ENCODE data around the gene MYPOP.

Gene MYPOP

DNA sequence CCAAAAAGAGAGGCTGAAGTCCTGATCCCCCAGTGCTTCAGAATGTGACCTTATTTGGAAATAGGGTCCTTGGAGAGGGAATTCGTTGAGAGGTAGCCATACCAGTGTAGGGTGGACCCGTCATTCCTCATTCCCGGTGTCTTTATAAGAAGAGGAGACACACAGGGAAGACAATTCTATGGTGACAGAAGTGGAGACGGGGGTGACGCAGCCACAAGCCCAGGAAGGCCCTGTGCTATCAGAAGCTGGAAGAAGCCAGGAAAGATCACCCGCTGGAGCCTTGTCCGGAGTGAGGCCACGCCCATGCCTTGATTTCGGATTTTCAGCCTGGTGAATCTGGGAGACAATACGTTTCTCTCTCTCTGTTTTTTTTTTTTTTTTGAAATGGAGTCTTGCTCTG lies 2.6 kb upstream of the MYPOP start:
- peaks cover 8% of the 10 kb centered on the region; the same call in 1 of the 2 replicates for H3K36me3 ChIP-seq (ENCODE audit: insufficient read depth, low read length)
- H3K27me3 ChIP-seq (ENCODE audit: insufficient read depth, low read length) = no peaks in the 10 kb centered on the region
- H3K79me2 ChIP-seq (ENCODE audit: insufficient read depth, low read length) = no peaks in the 10 kb centered on the region
- no peaks in the 10 kb centered on the region for H4K20me1 ChIP-seq (ENCODE audit: insufficient read depth, low read length)
- no peak overlapping the region for H3K27ac ChIP-seq (ENCODE audit: low read depth, low read length, poor library complexity, severe bottlenecking)
- H2AFZ ChIP-seq (ENCODE audit: low read length) = no peak overlapping the region
- TF ChIP-seq, protein P1, sequence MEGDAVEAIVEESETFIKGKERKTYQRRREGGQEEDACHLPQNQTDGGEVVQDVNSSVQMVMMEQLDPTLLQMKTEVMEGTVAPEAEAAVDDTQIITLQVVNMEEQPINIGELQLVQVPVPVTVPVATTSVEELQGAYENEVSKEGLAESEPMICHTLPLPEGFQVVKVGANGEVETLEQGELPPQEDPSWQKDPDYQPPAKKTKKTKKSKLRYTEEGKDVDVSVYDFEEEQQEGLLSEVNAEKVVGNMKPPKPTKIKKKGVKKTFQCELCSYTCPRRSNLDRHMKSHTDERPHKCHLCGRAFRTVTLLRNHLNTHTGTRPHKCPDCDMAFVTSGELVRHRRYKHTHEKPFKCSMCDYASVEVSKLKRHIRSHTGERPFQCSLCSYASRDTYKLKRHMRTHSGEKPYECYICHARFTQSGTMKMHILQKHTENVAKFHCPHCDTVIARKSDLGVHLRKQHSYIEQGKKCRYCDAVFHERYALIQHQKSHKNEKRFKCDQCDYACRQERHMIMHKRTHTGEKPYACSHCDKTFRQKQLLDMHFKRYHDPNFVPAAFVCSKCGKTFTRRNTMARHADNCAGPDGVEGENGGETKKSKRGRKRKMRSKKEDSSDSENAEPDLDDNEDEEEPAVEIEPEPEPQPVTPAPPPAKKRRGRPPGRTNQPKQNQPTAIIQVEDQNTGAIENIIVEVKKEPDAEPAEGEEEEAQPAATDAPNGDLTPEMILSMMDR (IDR thresholded peaks at IDR 0.05; ENCODE audit: low read length) = no peak
- no peak for TF ChIP-seq EZH2 (IDR thresholded peaks at IDR 0.05; ENCODE audit: borderline replicate concordance, low read length)
- no peak overlapping the region for H3K9ac ChIP-seq (ENCODE audit: low read length)
- no peak overlapping the region for H3K4me3 ChIP-seq (ENCODE audit: low read depth, low read length, poor library complexity, severe bottlenecking)
- H3K9me2 ChIP-seq (ENCODE audit: low read depth, low read length) = no peaks in the 10 kb centered on the region
- peaks cover 17% of the 10 kb centered on the region for H3K4me1 ChIP-seq (ENCODE audit: insufficient read depth, low read length, severe bottlenecking)
- no peaks in the 10 kb centered on the region for H3F3A ChIP-seq (ENCODE audit: insufficient read depth, low read length)
- H3K9me3 ChIP-seq (ENCODE audit: low read length) = no peaks in the 10 kb centered on the region
- no peak overlapping the region for H3K4me2 ChIP-seq (ENCODE audit: low read length)

DNA sequence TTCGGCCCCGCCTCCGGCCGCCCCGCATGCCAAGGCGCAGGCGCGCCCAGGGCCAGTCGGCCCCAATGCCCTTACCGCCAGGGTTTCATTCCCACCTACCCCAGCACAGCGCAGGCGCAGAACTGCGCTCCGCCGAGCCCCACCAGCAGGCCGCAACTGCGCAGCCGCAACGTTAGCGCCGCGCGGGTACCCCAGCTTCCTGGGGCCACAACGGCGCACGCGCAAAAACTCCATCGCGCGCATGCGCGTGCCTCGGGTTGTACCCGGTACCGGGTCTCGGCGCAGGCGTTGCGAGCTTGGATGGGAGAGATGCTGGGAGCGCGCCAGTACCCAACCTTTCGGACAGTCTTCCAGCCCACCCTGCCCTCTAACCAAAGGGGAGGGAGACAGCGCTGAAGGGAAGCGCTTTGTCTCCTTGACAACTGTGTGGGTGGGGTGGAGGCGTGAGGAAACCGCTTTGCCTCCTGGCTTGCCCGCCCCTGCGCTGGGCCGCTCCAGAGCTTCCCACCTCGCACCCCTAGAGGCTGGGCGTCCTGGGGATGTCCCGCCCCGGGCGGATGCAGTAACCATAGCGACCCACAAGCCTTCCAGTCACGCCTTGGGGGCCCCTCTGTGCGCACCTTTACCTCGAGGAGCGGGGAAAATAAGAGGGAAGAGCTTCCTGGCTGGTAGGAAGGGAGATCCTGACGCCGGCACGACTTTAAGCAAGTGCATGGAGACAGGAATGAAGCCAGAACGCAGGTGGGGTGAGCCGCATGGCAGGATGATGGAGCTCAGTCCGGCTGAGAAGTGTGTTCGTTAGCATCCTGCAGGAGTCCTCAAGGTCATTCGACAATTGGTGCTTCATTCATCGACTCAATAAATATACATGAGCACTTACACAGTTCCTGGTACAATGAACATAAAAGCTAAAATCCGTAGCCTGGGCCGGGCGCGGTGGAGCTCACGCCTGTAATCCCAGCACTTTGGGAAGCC lies 525 bp upstream of the MYPOP start:
- Histone ChIP-seq H3K9me2 (ENCODE audit: low read depth, low read length) (no peaks in the 10 kb centered on the region), H4K20me1 (ENCODE audit: insufficient read depth, low read length) (no peaks in the 10 kb centered on the region), H3K4me1 (ENCODE audit: insufficient read depth, low read length, severe bottlenecking) (peaks cover 17% of the 10 kb centered on the region), H3K9me3 (ENCODE audit: low read length) (no peaks in the 10 kb centered on the region), H3K79me2 (ENCODE audit: insufficient read depth, low read length) (no peaks in the 10 kb centered on the region), H3K9ac (ENCODE audit: low read length) (peak overlapping the region; percentile 91), H3K4me2 (ENCODE audit: low read length) (peak overlapping the region; percentile 85), H3K27me3 (ENCODE audit: insufficient read depth, low read length) (no peaks in the 10 kb centered on the region), H2AFZ (ENCODE audit: low read length) (no peak overlapping the region), H3K4me3 (ENCODE audit: low read depth, low read length, poor library complexity, severe bottlenecking) (peak overlapping the region; percentile 96), H3F3A (ENCODE audit: insufficient read depth, low read length) (no peaks in the 10 kb centered on the region), H3K27ac (ENCODE audit: low read depth, low read length, poor library complexity, severe bottlenecking) (peak overlapping the region; percentile 31), H3K36me3 (ENCODE audit: insufficient read depth, low read length) (peaks cover 23% of the 10 kb centered on the region; the same call in 1 of the 2 replicates)
- TF ChIP-seq, protein P1 (IDR thresholded peaks at IDR 0.05; ENCODE audit: low read length) = no peak
- no peak for TF ChIP-seq EZH2 (IDR thresholded peaks at IDR 0.05; ENCODE audit: borderline replicate concordance, low read length)

DNA sequence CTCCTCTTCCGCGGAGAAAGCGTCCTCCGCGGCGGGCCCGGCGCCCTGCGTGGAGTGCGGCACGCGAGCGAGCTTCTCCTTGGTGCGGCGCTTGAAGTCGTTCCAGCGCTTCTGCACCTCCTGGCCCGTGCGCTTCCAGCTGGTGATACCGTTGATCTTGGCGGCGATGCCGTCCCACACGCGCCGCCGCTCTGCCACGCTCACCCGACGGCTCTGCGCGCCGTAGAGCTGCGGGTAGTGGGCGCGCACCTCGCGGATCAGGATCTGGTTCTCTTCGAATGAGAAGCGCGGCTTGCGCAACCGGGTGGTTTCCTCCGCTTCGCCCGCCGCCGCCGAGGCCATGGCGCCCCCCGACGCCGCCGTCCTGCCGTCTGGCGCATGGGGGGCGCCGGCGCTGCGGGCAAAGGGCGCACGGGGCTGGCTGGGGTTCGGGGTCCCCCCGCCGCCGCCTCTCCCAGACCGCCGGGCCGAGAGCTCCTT lies 941 bp downstream of the MYPOP start:
- no peaks in the 10 kb centered on the region for H3K79me2 ChIP-seq (ENCODE audit: insufficient read depth, low read length)
- no peaks in the 10 kb centered on the region for H3K9me2 ChIP-seq (ENCODE audit: low read depth, low read length)
- no peaks in the 10 kb centered on the region for H4K20me1 ChIP-seq (ENCODE audit: insufficient read depth, low read length)
- H3F3A ChIP-seq (ENCODE audit: insufficient read depth, low read length) = no peaks in the 10 kb centered on the region
- no peak overlapping the region for H2AFZ ChIP-seq (ENCODE audit: low read length)
- peak overlapping the region; percentile 96 for H3K4me3 ChIP-seq (ENCODE audit: low read depth, low read length, poor library complexity, severe bottlenecking)
- H3K4me2 ChIP-seq (ENCODE audit: low read length) = peak overlapping the region; percentile 84
- no peak overlapping the region for H3K27ac ChIP-seq (ENCODE audit: low read depth, low read length, poor library complexity, severe bottlenecking)
- H3K9ac ChIP-seq (ENCODE audit: low read length) = peak overlapping the region; percentile 91
- H3K36me3 ChIP-seq (ENCODE audit: insufficient read depth, low read length) = peaks cover 31% of the 10 kb centered on the region
- no peaks in the 10 kb centered on the region for H3K27me3 ChIP-seq (ENCODE audit: insufficient read depth, low read length)
- peaks cover 17% of the 10 kb centered on the region for H3K4me1 ChIP-seq (ENCODE audit: insufficient read depth, low read length, severe bottlenecking)
- no peaks in the 10 kb centered on the region for H3K9me3 ChIP-seq (ENCODE audit: low read length)
- TF ChIP-seq EZH2 (IDR thresholded peaks at IDR 0.05; ENCODE audit: borderline replicate concordance, low read length) = no peak
- TF ChIP-seq, protein P1 (IDR thresholded peaks at IDR 0.05; ENCODE audit: low read length) = no peak

All from OCI-LY1 (cell line).